GM11168 (cell line): ENCODE data around the gene DENND1A.
"Not testable (repeated sequence)": the region's sequence is repeated elsewhere in the genome, so short reads cannot be mapped to it uniquely, and the experiment has no call there.

ENCODE experiments used
- in situ Hi-C: fragments of 300-500 bp; cut with MboI; formaldehyde crosslinking; loops from one replicate; pipeline ENCODE4 v1.12.0; 2022; ENCODE audit warnings: low sequenced_read_pairs; ENCODE audit not compliant: unreplicated experiment

The DENND1A gene

DNA sequence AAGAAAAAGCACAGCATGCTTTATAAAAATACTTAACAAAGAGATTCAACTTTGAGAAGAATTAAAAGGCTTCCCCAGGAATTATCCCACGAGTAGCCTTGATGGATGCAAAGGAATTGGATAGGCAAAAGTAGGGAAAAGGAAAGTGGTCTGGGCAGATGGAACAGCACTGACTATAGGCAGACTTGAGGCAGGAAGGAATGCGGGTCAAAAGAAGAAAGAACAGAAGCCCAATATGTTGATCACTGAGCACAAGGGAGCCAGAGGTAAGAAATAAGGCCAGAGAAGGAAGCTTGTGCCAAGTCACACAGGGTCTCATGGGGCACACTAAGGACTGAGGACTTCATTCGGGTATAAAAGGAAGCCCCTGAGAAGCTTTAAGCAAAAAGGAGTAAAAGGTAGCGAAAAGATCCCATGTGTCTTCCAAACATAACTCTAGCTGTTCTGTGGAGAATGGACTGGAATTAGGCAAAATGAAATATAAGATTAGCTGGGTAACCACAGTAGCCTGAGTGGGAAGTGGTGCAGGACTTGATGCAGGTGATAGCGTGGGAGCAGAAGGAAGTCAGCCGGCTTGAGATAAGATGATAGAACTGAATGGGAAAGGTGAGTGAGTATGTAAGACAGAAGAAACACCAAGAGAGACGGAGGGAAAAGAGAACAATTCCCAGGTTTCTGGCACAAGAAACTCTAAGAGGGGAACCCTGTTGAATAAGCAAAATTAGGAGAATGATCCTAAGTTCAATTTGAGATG lies 106.6 kb downstream of the DENND1A start:
- in situ Hi-C loops = no loop called here

- in situ Hi-C loops = no loop called here
These were observed 108.3 kb downstream of the DENND1A start for GRCh38 chr9:123821619-123822018.

DNA sequence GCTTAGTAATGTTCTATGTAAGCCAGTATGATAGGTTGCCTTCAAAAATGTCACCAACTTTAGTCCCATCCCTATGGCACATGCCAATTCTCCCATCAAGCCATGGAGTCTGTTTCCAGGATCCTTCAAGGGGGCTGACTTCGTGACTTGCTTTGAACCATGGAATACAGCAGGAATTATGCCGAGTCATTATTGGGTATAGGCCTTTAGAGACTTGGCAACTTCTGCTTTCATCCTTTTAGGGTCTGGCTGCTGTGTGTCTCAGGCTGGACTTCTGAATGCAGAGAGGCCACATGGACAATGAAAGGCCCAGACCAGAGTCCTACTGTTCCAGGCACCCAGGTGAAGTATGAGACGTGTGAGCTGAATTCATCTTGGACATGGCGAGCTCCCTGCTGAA lies 109.8 kb downstream of the DENND1A start:
- in situ Hi-C loops = no loop called here

GRCh38 chr9:123816817-123817472 lies 113.0 kb downstream of the DENND1A start:
- in situ Hi-C loops = no loop called here

GRCh38 chr9:123815856-123816255 lies 114.1 kb downstream of the DENND1A start:
- in situ Hi-C loops = not testable (repeated sequence)

- in situ Hi-C loops = no loop called here
These were observed 115.4 kb downstream of the DENND1A start for GRCh38 chr9:123814496-123814895.

GRCh38 chr9:123812984-123813383 lies 116.9 kb downstream of the DENND1A start:
- in situ Hi-C loops = no loop called here

GRCh38 chr9:123807251-123807650 lies 122.7 kb downstream of the DENND1A start:
- in situ Hi-C loops = no loop called here

GRCh38 chr9:123806829-123807228 lies 123.1 kb downstream of the DENND1A start:
- in situ Hi-C loops = no loop called here

GRCh38 chr9:123798195-123798594 lies 131.7 kb downstream of the DENND1A start:
- in situ Hi-C loops = no loop called here

- in situ Hi-C loops = no loop called here
These were observed 133.1 kb downstream of the DENND1A start for GRCh38 chr9:123796618-123797484.

DNA sequence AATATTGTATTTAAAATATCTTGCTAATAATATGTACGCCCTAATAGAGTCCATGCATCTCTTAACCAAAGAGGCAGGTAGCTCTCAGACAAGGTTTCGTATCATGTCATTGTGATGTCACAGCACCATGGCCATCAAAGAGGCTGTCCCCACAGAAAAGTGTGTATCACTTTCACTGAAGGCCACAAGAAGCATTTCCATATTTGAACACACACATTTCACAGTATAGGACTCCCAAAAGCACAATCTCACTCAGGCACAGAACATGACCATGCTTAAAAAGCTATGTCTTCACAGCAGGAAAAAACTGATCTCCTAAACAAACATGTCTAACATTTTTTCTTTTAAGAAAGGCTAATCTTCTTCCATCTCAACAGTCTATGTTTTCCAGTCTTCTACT lies 133.8 kb downstream of the DENND1A start:
- in situ Hi-C loops = no loop called here

- in situ Hi-C loops = no loop called here
These were observed 134.6 kb downstream of the DENND1A start for GRCh38 chr9:123795336-123795735.

DNA sequence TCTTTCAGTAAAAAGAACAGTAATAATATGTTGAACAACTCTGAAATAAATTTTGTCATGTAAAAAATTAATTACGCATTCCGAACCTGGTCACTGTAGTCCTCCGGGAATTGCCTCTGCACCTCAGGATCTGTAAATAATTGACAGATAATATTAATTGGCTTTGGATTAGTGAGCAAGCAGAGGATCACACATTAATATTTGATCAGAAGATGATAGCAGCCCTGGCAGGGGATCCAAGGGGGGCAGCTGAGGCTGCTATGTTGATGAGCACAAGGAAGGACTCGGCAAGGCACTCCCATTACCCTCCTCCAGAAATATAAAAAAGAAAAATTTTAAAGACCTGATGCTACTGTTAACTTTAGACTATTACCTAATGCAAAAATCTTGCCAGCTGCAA lies 137.4 kb downstream of the DENND1A start:
- in situ Hi-C loops = no loop called here

DNA sequence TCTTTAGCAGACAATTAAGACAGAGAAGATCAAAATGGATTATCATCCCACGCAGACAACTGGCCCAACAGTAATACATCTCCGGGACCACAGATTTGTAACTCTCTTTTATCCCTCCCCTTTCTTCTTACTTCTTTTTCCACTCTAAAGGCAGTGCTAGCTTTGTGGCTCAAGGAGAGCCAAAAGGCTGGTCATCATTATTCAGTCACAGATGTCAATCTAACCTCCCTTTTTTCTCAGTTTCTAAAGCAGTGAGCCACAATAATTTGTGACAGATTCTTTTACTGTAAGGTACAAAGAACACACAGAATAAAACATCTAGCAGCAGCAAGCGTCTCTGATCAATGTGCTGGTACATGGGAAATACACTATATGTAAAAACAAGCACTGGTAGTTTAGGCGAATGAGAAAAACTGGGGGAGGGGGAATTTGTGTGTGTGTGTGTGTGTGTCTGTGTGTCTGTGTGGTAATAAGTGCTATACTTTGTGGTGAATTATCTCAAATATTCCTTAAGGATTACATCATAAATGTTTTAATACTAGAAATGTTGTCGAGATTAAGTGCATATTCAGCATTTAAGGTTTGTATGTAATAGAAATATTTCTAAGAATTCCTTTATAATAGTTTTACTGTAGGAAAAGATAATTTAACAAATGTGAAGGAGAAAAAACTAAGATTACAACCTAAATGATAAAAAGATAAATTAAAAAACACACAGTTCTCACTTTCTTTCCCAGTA lies 140.2 kb downstream of the DENND1A start:
- in situ Hi-C loops = loop anchor here (10.0 kb wide), 1 partner anchor 255 kb away; no protein-coding TSS in a partner anchor

- in situ Hi-C loops = loop anchor here (10.0 kb wide), 1 partner anchor 253 kb away; no protein-coding TSS in a partner anchor
These were observed 142.5 kb downstream of the DENND1A start for GRCh38 chr9:123787416-123787815.

DNA sequence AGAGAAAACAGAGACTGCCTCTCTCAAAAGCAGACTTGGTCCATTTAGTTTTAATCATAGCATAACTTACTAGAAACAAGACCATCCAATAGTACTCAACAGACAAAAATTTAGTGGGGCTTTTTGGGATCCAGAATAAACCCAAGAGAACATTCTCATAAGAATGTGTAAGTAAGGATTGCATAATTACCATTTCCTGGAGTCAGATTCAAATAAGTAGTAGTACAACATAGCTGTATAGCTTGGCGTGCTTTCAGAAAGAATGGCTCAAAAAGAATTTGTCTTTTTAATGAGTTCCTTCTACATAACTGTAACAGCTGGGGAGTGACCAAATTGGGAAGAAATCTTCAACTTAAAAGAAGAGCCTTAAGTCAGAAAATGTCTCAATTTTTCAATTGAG lies 145.4 kb downstream of the DENND1A start:
- in situ Hi-C loops = loop anchor here (10.0 kb wide), 1 partner anchor 250 kb away; no protein-coding TSS in a partner anchor

DNA sequence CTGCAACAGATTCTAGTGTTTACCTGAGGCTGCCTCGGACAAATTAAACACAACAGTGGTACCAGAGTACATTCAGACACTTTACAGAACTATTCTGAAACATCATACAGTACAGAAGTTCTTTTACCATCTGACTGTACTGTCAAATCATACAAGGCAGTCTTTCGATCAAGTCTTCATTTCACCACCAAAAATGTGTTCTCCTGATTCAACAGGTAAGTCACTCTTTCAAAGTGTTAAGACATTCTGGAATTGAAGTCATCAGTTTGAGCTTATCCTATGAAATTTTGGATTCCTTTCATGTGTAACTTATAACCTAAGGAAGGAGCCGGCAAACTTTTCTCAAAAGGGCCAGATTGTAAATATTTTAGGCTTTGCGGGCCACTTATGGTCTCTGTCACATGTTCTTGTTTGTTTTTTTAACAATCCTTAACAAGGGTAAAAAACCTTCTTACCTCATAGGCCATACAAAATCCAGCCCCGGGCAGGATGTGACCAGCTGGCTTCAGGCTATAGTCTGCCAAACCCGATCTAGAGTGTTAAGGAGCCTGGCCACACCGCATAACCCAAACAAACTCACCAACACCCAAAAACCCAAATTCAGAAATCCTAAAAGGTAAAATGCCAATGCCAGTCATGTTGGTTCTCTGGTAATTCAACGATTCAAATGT lies 151.6 kb downstream of the DENND1A start:
- in situ Hi-C loops = no loop called here

DNA sequence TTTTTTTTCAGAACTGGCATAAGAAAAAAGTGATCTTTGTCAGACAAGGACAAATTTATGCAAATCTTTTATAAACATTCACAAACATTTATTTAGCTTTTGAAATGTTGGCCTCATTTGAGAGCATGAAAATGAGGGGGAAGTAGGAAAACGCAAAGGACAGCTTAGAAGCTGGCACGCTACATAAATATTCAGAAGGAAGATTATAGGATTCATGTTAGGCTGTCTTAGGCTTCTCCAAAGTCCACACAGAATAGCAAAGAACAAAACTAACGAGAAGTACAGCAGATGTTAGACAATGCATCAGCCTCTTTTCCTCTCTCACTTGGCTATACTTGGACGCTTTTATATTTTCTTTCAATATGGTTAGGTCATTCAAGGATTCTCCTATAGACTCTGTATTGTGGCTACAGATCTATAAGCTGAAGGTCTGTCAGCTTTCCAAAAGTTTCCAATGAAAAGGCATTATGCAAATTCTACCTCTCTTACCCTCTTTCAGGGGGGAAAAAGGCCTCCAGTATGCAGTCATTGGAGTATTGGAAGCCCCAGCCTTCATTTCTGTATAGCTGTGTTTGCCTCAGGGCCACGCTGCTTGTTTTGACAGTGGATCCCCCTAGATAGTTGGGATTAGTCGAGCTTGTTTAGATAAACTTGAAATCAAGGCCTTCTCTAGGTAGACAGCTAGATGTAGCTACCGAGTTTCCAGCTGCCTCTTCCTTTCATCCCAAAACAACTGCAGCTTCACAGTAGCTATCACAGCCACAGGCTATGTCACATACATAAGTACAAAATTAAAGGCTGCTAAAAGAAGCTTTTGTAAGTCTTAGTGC lies 153.0 kb downstream of the DENND1A start:
- in situ Hi-C loops = no loop called here
